SK-N-MC (cell line): ENCODE results near the gene PLXNB3.

Source experiments
- DNase-seq: peaks from one replicate; pipeline ENCODE4 v3.0.0-alpha.2; 2011; ENCODE audit warnings: low read depth, low spot score
- H3K27ac ChIP-seq: fragments of 200-600 bp; sonication (generic); 2 replicates; pipeline ENCODE4 v1.5.1; 2016; ENCODE audit warnings: mixed run types
- H3K36me3 ChIP-seq: fragments of 200-600 bp; sonication (generic); 2 replicates; pipeline ENCODE4 v1.6.1; 2017; ENCODE audit warnings: antibody characterized with exemption, low read length, mixed read lengths; ENCODE audit not compliant: insufficient read depth
- H3K4me3 ChIP-seq: fragments of 200-600 bp; sonication (generic); 2 replicates; pipeline ENCODE4 v1.5.1; 2016
- H3K9ac ChIP-seq: fragments of 200-600 bp; sonication (generic); 2 replicates; pipeline ENCODE4 v1.8.0; 2017; ENCODE audit warnings: mixed run types, mixed read lengths; ENCODE audit not compliant: insufficient read length
- H3K9me3 ChIP-seq: fragments of 200-600 bp; sonication (generic); 2 replicates; pipeline ENCODE4 v1.6.1; 2017; ENCODE audit warnings: low read depth, mild to moderate bottlenecking, antibody characterized with exemption, low read length, moderate library complexity, mixed read lengths
- EZH2 ChIP-seq: fragments of 200-600 bp; sonication (generic); IDR thresholded peaks from one replicate; pipeline ENCODE4 v1.6.1; 2017; ENCODE audit warnings: antibody characterized with exemption
- FOXP2 ChIP-seq: optimal IDR thresholded peaks from 2 replicates; pipeline ENCODE3; 2011; ENCODE audit warnings: mild to moderate bottlenecking, moderate library complexity; ENCODE audit not compliant: insufficient read depth; ENCODE audit errors: extremely low read length, control extremely low read depth
- POLR2AphosphoS5 ChIP-seq: IDR thresholded peaks from 2 replicates; pipeline ENCODE4 v1.6.1; 2012; ENCODE audit warnings: mild to moderate bottlenecking, low read depth, low read length, borderline replicate concordance

The PLXNB3 gene

DNA sequence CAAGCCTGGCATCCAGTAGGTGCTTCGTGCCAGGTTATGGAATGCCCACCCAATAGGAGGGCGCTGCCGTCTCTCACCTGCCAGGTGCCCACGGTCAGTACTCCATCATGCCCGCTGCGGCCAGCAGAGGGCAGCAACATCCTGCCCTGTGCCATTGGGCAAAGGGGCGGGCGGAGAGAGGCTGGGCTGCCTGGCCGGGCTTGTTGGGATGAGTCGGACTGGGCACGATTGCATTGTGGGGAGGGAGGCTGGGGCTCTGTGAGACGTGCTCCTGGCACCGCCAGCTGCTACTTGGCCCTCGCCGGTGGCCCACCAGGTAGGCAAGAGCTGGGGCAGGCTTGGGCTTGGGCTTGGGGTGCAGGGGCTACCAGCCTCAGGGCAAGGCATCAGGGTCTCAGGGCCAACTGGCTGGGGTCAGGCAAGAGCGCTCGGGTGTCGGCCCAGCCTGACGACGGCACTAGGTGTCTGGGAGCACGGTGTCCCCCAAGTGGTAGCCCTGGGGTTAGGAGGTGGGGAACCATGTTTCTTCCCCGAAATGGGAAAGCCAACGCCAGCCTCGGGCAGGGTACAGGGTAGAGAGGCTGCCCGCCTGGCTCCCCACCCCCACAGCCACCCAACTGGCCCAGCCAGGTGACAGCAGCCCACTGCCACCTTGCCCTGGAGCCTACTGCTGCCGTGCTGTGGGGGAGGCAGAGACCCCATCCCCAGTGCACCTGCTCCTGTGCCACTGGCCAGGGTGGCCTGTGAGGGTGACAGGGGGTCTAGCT, at the start of gene PLXNB3:
Gene PLXNB3, plus strand, starts transcription at position 261 of the 767 bp plus-strand sequence. CDS start 1,287 bp downstream, outside the sequence.
- DNase-seq: no peak
- no peaks in the 10 kb centered on the region for H3K36me3 ChIP-seq
- no peak within 1 kb of the TSS for H3K27ac ChIP-seq
- no peak within 1 kb of the TSS; the same call in 1 of the 2 replicates for H3K4me3 ChIP-seq
- H3K9ac ChIP-seq: no peak within 1 kb of the TSS
- H3K9me3 ChIP-seq: no peaks in the 10 kb centered on the region
- no peak for TF ChIP-seq FOXP2
- TF ChIP-seq EZH2: no peak
- no peak for TF ChIP-seq POLR2AphosphoS5

DNA sequence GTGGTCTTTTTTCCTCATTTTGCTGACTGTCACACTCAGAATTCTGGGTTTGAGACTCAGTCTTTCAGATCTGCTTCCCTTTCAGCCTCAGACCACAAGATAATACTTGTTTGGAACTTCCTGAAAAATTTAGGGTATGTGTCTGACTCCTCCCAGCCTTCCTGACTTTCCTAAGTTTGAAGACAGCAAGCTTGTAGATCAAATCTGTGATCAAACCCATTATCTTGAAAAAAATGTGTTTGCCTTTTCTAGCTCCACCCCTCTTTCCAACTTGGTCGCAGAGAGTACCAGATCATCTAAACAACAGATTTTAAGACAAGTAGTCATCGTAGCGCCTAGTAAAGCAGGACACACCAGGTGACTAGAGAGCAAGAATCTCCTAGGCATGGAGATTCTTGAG, 49.8 kb upstream of the PLXNB3 start:
- Histone ChIP-seq H3K4me3 (no peak overlapping the region), H3K36me3 (peaks cover 16% of the 10 kb centered on the region), H3K9me3 (no peaks in the 10 kb centered on the region), H3K27ac (no peak overlapping the region), H3K9ac (no peak overlapping the region)
- no peak for TF ChIP-seq FOXP2
- no peak for TF ChIP-seq POLR2AphosphoS5
- TF ChIP-seq EZH2: no peak
- DNase-seq: no peak

DNA sequence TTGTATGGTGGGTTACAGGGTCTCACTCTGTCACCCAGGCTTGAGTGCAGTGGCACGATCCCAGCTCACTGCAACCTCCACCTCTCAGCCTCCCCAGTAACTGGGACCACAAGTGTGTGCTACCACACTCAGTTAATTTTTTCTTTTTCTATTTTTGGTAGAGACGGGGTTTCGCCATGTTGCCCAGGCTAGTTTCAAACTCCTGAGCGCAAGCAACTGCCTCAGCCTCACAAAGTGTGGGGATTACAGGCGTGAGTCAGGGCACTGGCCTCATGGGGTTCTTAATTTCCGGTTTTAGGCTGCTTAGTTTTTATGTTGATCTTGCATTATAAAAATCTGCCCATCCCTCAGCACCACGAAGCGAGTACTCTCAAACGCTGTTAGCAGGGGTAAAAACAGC, 46.6 kb upstream of the PLXNB3 start:
- no peak for DNase-seq
- TF ChIP-seq FOXP2: no peak
- no peak for TF ChIP-seq POLR2AphosphoS5
- TF ChIP-seq EZH2: no peak

DNA sequence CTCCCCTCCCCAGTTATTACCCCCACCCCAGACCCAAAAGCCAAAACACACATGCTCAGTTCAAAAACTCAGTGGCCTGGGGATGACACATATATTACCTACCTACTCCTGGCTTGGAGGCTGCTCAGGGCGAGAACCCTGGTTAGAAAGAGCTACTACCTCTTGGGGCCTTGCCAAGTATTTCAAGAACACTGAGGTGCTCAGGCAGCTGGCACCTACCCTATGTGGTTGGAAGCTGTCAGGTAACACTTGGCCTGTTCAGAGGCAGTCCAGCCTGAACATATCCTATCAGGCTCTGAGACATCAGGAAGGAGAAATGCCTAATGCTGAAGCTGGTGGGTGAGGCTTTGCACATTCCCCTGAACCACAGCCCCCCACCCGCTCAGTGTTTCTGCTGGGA, 44.8 kb upstream of the PLXNB3 start:
- Histone ChIP-seq H3K9ac (no peak overlapping the region), H3K36me3 (peaks cover 42% of the 10 kb centered on the region), H3K9me3 (no peaks in the 10 kb centered on the region), H3K27ac (no peak overlapping the region), H3K4me3 (no peak overlapping the region)
- TF ChIP-seq EZH2 (no peak), POLR2AphosphoS5 (no peak), FOXP2 (no peak)
- DNase-seq: no peak

More for the DNA sequence above, 46.6 kb upstream of the PLXNB3 start:
- no peaks in the 10 kb centered on the region for H3K9me3 ChIP-seq
- no peak overlapping the region for H3K9ac ChIP-seq
- no peak overlapping the region for H3K4me3 ChIP-seq
- H3K27ac ChIP-seq: no peak overlapping the region
- peaks cover 40% of the 10 kb centered on the region for H3K36me3 ChIP-seq

DNA sequence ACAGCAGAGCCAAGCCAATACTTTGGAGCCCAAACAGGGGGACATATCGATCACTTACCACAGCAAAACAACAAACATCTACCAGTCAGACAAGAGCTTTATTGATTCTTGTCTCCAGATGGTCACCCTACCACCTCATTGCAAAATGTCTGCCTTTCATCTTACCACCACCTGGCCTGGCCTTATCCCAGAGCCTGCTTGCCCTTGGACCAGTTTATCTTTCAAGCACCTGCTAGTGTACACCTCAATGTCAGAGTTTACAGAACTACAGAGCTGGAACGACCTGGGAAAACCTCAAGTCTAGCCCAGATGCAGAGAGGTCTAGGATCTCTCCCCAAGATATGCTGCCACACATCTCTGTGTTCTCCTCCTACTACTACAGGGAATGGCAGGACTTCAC, 44.3 kb upstream of the PLXNB3 start:
- Histone ChIP-seq H3K36me3 (peaks cover 37% of the 10 kb centered on the region), H3K9ac (no peak overlapping the region), H3K4me3 (no peak overlapping the region), H3K9me3 (no peaks in the 10 kb centered on the region), H3K27ac (no peak overlapping the region)
- DNase-seq: no peak
- TF ChIP-seq FOXP2 (no peak), EZH2 (no peak)

DNA sequence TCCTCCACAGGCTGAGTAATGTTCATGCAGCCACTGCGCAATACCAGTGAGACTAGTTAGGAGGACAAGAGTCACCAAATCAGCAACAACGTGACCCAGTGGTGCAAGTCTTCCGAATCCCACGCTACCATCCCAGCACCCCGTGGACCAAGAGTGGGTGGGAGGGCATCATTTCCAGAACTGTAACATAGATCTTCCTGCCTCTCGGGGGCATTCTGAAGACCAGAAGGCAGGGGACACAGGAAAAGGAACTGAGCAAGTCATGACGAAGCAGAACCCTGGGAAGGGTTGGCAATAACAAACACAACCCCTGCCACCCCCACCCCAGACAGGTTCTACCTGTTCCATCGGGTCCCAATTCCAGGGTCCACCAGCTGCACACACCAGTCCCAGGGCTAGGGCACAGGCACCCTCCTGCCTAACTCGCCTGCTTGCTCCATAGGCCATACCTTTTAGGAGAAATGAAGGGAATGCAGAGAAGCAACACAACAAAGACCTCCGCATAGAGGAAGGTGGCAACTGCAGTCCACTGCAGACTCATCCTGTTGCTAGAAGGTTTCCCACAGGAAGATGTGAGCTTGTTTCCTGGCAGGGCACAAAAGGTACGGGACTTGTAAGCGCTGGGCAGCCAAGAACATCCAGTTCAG, 41.2 kb upstream of the PLXNB3 start:
- Histone ChIP-seq H3K27ac (no peak overlapping the region), H3K36me3 (peaks cover 27% of the 10 kb centered on the region)
- TF ChIP-seq POLR2AphosphoS5 (no peak), FOXP2 (no peak), EZH2 (no peak)

DNA sequence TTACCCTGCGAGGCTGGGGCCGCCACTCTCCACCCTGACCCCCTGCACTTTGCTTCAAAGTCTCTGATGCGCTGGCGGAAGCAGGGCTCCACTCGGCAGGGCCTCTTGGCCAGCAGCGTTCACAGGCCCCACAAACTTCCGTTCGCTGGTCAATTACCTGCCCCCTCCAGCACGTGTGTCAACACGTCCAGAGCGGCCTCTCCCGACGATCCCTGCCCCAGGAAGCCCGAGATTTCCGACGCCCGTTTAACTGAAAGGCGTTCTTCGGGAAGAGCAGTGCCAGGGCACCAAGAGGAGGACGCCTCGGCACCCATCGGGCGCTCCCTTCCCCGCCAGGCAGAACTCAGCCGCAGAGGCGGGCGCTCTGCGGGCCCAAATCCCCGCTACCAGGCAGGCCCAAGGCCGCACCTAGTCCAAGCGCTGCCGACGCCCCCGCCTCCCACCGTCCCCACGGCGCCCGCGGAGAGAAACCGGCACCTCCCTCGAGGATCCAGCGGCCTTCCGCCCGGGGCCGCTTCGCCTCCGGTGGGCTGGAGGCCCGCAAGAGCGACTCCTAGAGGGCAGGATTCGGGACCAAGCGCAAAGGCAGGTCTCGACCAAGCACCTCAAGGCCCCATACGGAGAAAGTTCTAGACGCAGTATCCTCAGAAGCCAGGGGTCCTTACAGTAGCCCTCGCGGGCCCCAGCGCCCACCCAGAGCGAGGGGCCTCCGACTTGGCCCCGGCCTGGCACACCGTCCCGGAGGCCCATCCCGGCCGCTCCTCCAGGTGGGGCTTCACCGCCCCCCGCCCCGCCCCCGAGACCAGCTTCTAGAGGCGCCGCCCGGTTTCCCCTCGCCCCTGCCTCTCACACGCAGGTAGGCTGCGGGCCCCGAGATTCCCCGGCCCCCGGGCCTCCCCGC, 40.4 kb upstream of the PLXNB3 start:
- H3K36me3 ChIP-seq: peaks cover 27% of the 10 kb centered on the region
- peak overlapping the region; percentile 19; the same call in 1 of the 2 replicates for H3K27ac ChIP-seq
- DNase-seq: no peak
- H3K9me3 ChIP-seq: no peaks in the 10 kb centered on the region
- H3K4me3 ChIP-seq: peak overlapping the region; percentile 81
- no peak for TF ChIP-seq FOXP2
- TF ChIP-seq EZH2: no peak
- no peak for TF ChIP-seq POLR2AphosphoS5
- H3K9ac ChIP-seq: peak overlapping the region; percentile 81

More for the DNA sequence above, 41.2 kb upstream of the PLXNB3 start:
- H3K4me3 ChIP-seq: peak overlapping the region; percentile 81
- DNase-seq: no peak
- peak overlapping the region; percentile 81 for H3K9ac ChIP-seq
- H3K9me3 ChIP-seq: no peaks in the 10 kb centered on the region
